Osteocyte (in vitro differentiated cells): Measurements from ENCODE around the gene FREM3. TPM values are rescaled to one million over a fixed set of nuclear protein-coding genes. Genes with fewer than 3 reads are reported as not detected.

Experiments used
- DNase-seq: peaks from one replicate; pipeline ENCODE4 v3.0.0; 2021; ENCODE audit warnings: mixed read lengths; ENCODE audit not compliant: unreplicated experiment; ENCODE audit errors: extremely low spot score
- H3K27ac Mint-ChIP-seq: one replicate; pipeline ENCODE4 v1.8.0; 2021; ENCODE audit warnings: mild to moderate bottlenecking, mixed read lengths; ENCODE audit not compliant: unreplicated experiment
- H3K27me3 Mint-ChIP-seq: one replicate; pipeline ENCODE4 v1.8.0; 2021; ENCODE audit warnings: mixed read lengths; ENCODE audit not compliant: unreplicated experiment
- H3K36me3 Mint-ChIP-seq: one replicate; pipeline ENCODE4 v1.8.0; 2021; ENCODE audit warnings: mixed read lengths; ENCODE audit not compliant: unreplicated experiment
- H3K4me1 Mint-ChIP-seq: one replicate; pipeline ENCODE4 v1.8.0; 2021; ENCODE audit warnings: mixed read lengths; ENCODE audit not compliant: unreplicated experiment
- H3K4me3 Mint-ChIP-seq: one replicate; pipeline ENCODE4 v1.8.0; 2021; ENCODE audit warnings: mild to moderate bottlenecking, moderate library complexity, mixed read lengths; ENCODE audit not compliant: unreplicated experiment
- H3K9me3 Mint-ChIP-seq: one replicate; pipeline ENCODE4 v1.8.0; 2021; ENCODE audit warnings: mixed read lengths; ENCODE audit not compliant: unreplicated experiment
- CTCF ChIP-seq: fragments of 200-600 bp; sonication (generic); IDR thresholded peaks from 2 replicates; pipeline ENCODE4 v1.5.0; 2021; ENCODE audit warnings: antibody characterized with exemption, mild to moderate bottlenecking, moderate library complexity
- total RNA-seq: library from RNA; stranded (reverse); gene quantifications from 2 replicates; pipeline ENCODE4 v1.2.1, GENCODE V29; 2021

FREM3 gene
- total RNA-seq, 1 donor from 2014 or later, result not detected

GRCh38 chr4:143658336-143658735 is 42.1 kb downstream of the FREM3 start:
- Mint-ChIP-seq H3K4me3 (no peak overlapping the region), H3K4me1 (no peaks in the 10 kb centered on the region), H3K27me3 (no peaks in the 10 kb centered on the region), H3K36me3 (no peaks in the 10 kb centered on the region), H3K27ac (no peak overlapping the region), H3K9me3 (peaks cover 4% of the 10 kb centered on the region)
- TF ChIP-seq CTCF, result no peak
- no peak for DNase-seq

- Mint-ChIP-seq H3K4me1 (no peaks in the 10 kb centered on the region), H3K9me3 (no peaks in the 10 kb centered on the region), H3K27me3 (no peaks in the 10 kb centered on the region), H3K4me3 (no peak overlapping the region), H3K27ac (no peak overlapping the region), H3K36me3 (no peaks in the 10 kb centered on the region)
- no peak for DNase-seq
- no peak for TF ChIP-seq CTCF
Measured at GRCh38 chr4:143654571-143654970, 45.9 kb downstream of the FREM3 start.

- H3K4me3 Mint-ChIP-seq, result no peak overlapping the region
- DNase-seq, result no peak
Measured at GRCh38 chr4:143653031-143653430, 47.4 kb downstream of the FREM3 start.

GRCh38 chr4:143643399-143643798 is 57.1 kb downstream of the FREM3 start:
- Mint-ChIP-seq H3K4me1 (no peaks in the 10 kb centered on the region), H3K4me3 (no peak overlapping the region), H3K27me3 (peaks cover 25% of the 10 kb centered on the region), H3K27ac (no peak overlapping the region), H3K36me3 (no peaks in the 10 kb centered on the region), H3K9me3 (peaks cover 12% of the 10 kb centered on the region)
- no peak for DNase-seq
- no peak for TF ChIP-seq CTCF

More at GRCh38 chr4:143653031-143653430, 47.4 kb downstream of the FREM3 start:
- no peak overlapping the region for H3K27ac Mint-ChIP-seq
- peaks cover 6% of the 10 kb centered on the region for H3K9me3 Mint-ChIP-seq
- no peaks in the 10 kb centered on the region for H3K27me3 Mint-ChIP-seq
- no peaks in the 10 kb centered on the region for H3K36me3 Mint-ChIP-seq
- no peaks in the 10 kb centered on the region for H3K4me1 Mint-ChIP-seq
- no peak for TF ChIP-seq CTCF

GRCh38 chr4:143642611-143643010 is 57.9 kb downstream of the FREM3 start:
- Mint-ChIP-seq H3K4me1 (no peaks in the 10 kb centered on the region), H3K27me3 (peaks cover 29% of the 10 kb centered on the region), H3K27ac (no peak overlapping the region), H3K4me3 (no peak overlapping the region), H3K36me3 (no peaks in the 10 kb centered on the region), H3K9me3 (peaks cover 6% of the 10 kb centered on the region)
- no peak for DNase-seq
- no peak for TF ChIP-seq CTCF
